Uterus (tissue), 2 donors: ENCODE results near the gene LRP1B.
"Not testable (repeated sequence)": the region's sequence is repeated elsewhere in the genome, so short reads cannot be mapped to it uniquely, and the experiment has no call there.

Experiments
- POLR2A ChIP-seq, 2 donors: fragments of 450-650 bp; IDR thresholded peaks; one replicate each; pipeline ENCODE4 v1.6.1; 2016; ENCODE audit warnings: antibody characterized with exemption in 2 of 2, mild to moderate bottlenecking in 1 of 2, moderate library complexity in 1 of 2
- TF ChIP-seq, protein P1 (sequence below), 4 experiments: fragments of 200-600 bp in 2 of 4; fragments of 450-650 bp in 2 of 4; sonication (generic) in 2 of 4; IDR thresholded peaks; one replicate each; pipeline ENCODE4 v1.5.1; 2016 to 2019; ENCODE audit warnings: antibody characterized with exemption in 4 of 4, mild to moderate bottlenecking in 2 of 4, moderate library complexity in 1 of 4

DNA sequence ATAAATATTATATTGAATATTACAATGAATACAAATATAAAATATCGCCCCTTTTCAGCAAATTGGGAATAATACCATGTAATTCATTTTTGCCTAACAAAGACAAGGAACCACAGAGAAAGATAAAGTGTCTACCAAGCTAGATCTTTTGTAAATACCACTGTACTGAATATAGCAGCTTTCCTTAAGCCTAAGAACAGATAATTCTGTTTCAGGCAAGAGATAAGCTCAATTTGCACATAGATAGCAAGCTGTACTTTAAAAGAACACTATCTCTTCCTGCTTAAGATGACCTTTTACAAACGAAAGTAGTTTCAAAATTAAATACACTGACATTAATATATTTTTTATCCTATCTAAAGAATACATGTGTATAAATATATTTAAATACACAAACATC is 43.2 kb downstream of the LRP1B start:
- TF ChIP-seq, protein P1, sequence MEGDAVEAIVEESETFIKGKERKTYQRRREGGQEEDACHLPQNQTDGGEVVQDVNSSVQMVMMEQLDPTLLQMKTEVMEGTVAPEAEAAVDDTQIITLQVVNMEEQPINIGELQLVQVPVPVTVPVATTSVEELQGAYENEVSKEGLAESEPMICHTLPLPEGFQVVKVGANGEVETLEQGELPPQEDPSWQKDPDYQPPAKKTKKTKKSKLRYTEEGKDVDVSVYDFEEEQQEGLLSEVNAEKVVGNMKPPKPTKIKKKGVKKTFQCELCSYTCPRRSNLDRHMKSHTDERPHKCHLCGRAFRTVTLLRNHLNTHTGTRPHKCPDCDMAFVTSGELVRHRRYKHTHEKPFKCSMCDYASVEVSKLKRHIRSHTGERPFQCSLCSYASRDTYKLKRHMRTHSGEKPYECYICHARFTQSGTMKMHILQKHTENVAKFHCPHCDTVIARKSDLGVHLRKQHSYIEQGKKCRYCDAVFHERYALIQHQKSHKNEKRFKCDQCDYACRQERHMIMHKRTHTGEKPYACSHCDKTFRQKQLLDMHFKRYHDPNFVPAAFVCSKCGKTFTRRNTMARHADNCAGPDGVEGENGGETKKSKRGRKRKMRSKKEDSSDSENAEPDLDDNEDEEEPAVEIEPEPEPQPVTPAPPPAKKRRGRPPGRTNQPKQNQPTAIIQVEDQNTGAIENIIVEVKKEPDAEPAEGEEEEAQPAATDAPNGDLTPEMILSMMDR (IDR thresholded peaks at IDR 0.05), result not testable (repeated sequence)
- TF ChIP-seq POLR2A (IDR thresholded peaks at IDR 0.05), result not testable (repeated sequence)
